NCI-H524 treated with DMSO at 0.1 percent for 48 hours (cell line): ENCODE measurements around the gene HS3ST6.
"Not testable (repeated sequence)": the region's sequence is repeated elsewhere in the genome, so short reads cannot be mapped to it uniquely, and the experiment has no call there.

Source experiments
- DNase-seq: peaks from one replicate; lab custom pipeline; 2025; lab: John Stamatoyannopoulos, UW

The HS3ST6 gene

DNA sequence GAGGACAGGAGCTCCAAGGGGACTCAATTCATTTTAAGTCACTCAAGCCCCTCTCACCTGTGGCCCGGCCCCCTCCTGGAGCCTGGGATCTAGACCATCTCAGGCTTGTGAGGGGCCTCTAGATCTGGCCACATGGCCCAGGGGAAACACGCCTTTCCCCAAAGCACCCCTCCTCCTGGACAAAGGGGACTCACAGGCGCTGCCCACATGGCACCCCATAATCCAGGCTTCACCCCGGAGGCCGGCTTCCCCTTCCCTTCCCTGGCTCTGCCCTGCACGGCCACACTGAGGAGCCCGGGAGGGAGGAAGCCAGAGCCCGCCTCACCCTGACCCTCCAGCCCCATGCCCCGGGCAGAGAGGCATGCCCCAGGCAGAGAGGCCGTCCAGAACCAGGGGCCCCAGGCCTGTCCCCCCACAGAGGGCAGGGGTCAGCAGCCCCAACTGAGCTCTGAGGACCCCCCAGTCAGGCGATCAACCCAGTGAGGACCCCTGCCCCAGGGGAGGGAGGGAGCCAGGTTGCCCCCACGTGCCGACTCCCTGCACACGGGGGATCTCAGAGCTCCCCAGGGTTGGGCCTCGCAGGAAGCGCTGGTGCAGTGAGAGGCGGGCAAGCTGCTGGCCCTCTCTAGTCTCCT lies 10.9 kb downstream of the HS3ST6 start:
- DNase-seq: no peak

GRCh38 chr16:1906846-1907165 lies 11.4 kb downstream of the HS3ST6 start:
- DNase-seq: no peak

GRCh38 chr16:1906055-1906845 lies 12.0 kb downstream of the HS3ST6 start:
- no peak for DNase-seq

GRCh38 chr16:1903845-1904840 lies 14.1 kb downstream of the HS3ST6 start:
- no peak for DNase-seq

DNA sequence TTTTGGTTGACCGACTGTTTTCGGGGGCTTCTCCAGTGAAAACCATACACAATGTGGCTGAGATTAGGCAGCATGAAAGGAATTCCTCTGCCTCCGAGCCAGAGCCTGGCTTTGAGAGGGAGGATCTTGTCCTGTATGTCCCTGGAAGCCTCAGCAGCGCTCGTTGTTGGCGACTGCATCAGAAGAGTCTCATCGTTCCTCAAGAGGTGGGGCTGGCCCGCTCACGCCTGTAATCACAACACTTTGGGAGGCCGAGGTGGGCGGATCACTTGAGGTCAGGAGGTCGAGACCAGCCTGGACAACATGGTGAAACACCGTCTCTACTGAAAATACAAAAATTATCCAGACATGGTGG lies 15.0 kb downstream of the HS3ST6 start:
- no peak for DNase-seq

- no peak for DNase-seq
Observed at GRCh38 chr16:1902547-1903219, 15.5 kb downstream of the HS3ST6 start.

GRCh38 chr16:1900452-1900774 lies 17.8 kb downstream of the HS3ST6 start:
- no peak for DNase-seq

DNA sequence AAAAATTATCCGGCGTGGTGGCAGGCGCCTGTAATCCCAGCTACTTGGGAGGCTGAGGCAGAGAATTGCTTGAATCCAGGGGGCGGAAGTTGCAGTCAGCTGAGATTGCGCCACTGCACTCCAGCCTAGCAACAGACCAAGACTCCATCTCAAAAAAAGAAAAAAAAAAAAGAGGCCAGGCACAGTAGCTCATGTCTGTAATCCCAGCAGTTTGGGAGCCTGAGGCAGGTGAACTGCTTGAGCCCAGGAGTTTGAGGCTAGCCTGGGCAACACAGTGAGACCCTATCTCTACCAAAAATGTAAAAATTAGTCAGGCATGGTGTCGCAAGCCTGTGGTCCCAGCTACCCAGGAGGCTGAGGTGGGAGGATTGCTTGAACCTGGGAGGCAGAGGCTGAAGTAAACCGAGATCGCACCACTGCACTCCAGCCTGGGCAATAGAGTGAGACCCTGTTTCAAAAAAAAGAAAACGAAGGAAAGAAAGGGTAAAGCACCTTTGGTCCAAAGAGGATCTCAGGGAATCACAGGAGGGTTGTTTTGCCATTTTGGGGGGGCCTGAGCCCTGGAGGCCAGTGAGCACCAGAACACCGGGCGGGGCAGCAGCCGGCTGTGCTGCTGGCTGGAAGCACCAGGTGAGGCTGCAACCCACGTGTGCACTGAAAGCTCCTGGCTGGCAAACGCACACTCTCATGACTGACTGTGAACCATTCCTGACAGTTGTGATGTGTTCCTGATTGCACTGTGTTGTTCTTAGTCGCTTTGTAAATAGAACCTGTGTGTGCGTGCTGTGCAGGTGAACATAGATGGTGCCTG lies 18.4 kb downstream of the HS3ST6 start:
- no peak for DNase-seq

DNA sequence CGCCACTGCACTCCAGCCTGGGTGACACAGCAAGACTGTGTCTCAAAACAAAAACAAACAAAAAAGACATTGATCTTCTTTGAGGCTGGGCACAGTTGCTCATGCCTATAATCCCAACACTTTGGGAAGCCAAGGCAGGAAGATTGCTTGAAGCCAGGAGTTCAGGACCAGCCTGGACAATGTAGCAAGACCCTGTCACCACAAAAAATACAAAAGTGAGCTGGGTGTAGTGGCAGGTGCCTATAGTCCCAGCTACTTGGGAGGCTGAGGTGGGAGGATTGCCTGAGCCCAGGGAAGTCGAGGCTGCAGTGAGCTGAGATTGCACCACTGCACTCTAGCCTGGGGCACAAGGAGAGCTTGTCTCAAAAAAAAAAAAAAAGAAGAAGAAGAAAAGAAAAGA lies 20.5 kb downstream of the HS3ST6 start:
- not testable (repeated sequence) for DNase-seq

GRCh38 chr16:1895949-1896675 lies 22.1 kb downstream of the HS3ST6 start:
- no peak for DNase-seq

- DNase-seq: no peak
Observed at GRCh38 chr16:1895068-1895467, 23.1 kb downstream of the HS3ST6 start.

- no peak for DNase-seq
Observed at GRCh38 chr16:1890708-1891050, 27.5 kb downstream of the HS3ST6 start.

DNA sequence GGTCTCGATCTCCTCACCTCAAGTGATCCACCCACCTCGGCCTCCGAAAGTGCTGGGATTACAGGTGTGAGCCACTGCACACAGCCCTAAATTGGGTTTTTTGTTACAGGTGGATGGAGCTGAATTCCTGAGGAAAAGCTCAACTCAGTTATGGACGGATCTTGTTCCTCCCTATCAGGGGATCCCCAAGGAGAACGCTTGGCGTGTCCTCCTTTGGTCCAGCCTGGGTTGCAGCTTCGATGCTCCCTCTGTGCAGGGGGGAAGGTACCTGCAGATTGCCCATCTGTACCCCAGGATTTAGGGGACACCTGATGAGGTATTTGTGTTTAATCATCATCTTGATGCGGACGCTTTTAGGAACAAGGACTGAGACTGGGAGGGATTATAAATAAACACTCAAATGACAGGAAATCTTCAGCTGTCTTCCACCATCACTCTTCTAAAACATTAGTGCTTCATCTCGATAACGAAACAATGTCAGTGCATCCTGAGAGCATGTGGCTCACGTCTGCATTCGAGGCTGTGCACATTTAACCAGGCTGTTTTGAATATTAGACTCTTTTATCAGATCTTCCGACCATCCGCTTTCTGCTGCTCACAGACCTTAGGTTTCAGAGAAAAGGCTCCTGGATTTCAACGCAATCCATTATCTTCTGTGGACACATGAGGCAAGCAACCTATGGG lies 28.0 kb downstream of the HS3ST6 start:
- no peak for DNase-seq

DNA sequence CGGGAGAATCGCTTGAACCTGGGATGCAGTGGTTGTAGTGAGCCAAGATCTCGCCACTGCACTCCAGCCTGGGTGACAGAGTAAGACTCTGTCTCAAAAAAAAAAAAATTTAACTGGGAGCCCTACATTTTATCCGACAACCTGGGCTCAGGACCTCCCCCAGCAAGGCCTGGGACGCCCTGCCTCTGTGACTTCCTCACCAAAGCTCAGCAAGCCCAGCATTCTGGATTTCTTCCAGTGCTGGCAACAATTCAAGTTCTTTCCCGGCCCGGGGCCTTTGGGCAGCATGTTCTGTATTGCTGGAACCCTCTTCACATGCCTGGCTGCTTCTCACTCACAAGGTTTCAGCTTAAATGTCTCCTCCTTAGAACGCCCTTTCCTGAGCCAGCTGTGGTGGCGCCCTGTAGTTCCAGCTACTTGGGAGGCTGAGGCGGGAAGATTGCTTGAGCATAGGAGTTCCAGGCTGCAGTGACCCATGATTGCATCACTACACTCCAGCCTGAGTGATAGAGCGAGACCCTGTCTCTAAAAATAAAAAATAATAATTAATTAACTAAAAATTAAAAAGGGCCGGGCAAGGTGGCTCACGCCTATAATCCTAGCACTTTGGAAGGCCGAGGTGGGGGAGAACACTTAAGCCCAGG lies 30.4 kb downstream of the HS3ST6 start:
- no peak for DNase-seq

GRCh38 chr16:1884889-1885288 lies 33.3 kb downstream of the HS3ST6 start:
- no peak for DNase-seq

- no peak for DNase-seq
Observed at GRCh38 chr16:1884155-1884760, 34.0 kb downstream of the HS3ST6 start.

- DNase-seq: not testable (repeated sequence)
Observed at GRCh38 chr16:1881172-1881571, 37.0 kb downstream of the HS3ST6 start.

DNA sequence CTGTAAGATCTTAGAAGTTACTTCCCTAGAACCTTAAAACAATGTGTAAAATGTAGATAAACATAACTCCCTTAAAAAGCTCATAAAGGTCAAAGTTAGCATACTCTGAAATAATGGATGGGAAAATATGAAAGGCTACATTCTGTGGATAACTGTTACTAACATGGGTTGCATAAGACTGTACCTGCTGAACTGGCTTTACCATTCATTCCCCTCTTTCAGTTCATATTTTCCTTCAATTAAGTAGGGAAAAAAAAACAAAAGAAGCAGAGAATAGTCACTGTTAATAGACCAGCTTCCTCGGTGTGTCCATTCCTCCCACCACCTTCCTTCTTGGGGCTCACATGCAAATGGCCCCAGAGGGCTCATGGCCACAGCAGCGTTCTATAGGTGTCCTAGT lies 38.7 kb downstream of the HS3ST6 start:
- DNase-seq: no peak

- no peak for DNase-seq
Observed at GRCh38 chr16:1878256-1878655, 40.0 kb downstream of the HS3ST6 start.
